Measurements from ENCODE around the gene PRDM15.

Gene PRDM15

GRCh38 chr21:41777951-41778815 lies 101.0 kb downstream of the PRDM15 start:
- no peak for DNase-seq

GRCh38 chr21:41776778-41777177 lies 102.4 kb downstream of the PRDM15 start:
- DNase-seq = no peak

DNA sequence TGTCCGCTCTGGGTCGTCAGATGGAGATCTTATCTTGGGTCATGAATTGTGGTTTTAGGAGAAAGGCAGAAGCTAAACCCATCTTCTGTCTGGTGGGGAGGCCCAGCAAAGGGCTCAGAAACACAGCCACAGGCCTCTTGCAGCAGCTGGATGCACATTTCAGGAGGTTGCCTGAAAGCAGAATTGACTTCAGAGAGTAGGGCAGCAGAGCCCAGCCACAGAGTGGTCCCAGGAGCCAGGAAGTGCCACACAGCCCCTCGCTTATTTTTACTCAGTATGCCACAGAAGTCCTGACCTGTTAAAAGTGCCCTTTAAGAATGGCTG lies 104.0 kb downstream of the PRDM15 start:
- DNase-seq = no peak

DNA sequence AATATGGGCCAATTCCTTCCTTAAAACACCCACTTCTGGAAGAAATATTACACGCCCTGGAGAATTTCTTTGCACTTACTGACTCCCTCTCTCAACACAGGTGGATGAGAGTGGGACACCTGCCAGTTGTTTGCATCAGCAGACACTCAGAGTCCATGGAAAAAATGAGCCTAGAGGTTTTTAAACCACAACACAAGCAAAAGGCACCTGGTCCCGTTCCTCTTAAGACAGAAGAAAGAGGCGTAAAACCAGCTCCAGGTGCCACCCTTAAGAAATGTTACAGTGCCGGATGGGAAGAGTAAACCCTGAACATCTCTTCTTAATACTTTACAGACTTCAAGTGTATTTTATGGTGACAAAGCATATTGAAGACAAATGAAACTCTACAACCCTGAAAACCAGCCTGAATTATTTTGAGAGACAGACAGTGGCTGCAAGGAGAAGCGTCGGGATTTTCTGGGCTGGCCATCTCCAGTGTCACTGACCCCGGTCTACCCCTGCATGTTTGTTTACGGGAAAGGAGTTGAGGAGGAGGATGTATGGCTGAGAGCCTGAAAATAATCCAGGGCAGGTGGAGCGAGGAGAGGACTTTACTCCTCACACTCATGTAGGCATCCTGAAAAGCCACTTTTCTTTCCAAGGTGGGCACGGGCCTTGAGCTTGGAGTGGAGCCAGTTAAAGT lies 104.5 kb downstream of the PRDM15 start:
- DNase-seq = no peak

- DNase-seq = no peak
These were observed 106.6 kb downstream of the PRDM15 start for GRCh38 chr21:41772351-41773080.

- DNase-seq = no peak
These were observed 107.6 kb downstream of the PRDM15 start for GRCh38 chr21:41771625-41771945.

DNA sequence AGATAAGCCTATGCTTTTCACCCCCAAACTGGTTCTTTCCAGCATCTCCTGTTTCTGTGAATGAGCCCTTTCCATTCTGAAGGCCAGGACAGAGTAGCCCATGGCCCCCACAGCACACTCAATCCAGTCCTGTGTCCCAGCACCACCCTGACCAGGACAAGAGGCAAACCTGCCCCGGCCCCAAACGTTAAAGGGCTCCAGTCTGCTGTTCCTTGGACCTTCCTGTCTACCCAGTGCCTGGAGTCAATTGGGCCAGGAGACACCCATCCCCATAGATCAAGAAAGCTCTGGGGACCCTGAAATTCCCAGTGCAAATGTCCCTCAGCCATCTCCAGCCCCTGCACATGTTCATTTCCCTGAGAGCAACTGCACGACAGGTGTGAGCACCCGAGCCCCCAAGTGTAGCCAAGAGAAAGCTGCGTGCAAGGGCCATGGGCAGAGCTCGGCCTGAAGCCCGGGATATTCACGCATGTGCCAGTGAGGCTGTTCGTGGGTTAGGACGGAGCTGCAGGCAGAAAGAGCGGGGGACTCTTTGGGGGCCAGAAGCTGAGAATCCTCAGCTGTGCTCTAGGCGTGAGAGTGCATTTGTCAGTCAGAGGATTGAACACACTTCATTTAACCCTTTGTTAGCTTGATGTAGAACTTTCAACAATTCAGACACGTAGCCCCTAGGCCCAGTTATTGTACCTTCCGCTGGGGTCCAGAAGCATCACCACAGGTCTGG lies 108.1 kb downstream of the PRDM15 start:
- no peak for DNase-seq

- no peak for DNase-seq
These were observed 109.2 kb downstream of the PRDM15 start for GRCh38 chr21:41769933-41770332.

- no peak for DNase-seq
These were observed 109.6 kb downstream of the PRDM15 start for GRCh38 chr21:41769521-41769920.

- DNase-seq = no peak
These were observed 110.0 kb downstream of the PRDM15 start for GRCh38 chr21:41769111-41769510.

DNA sequence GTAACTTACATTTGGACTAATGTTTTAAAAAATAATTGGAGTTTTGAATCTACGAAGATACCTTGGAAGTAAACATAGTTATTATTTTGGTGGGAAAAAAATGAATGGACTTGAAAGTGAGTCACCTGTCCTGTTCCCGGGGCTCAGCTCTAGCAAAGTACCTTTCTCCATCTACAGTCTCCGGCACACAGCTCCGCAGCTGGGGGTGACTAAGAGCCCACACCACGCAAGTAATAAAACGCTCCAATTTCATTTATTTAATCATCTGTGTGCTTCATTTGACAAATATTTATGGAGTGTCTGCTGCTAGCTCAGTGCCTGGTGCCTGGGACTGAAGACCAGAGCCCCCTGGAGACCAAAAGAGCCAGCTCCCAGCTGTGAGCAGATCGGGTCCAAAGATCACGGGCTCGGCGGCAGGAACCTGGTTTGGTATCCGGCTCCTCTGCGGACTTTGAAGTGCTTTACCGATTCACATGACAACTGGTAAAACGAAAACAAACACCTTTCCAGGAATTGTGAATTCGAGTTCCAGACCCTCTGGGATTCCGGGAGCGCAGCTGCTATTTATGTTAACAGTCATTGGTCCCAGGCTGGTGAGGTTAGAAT lies 110.6 kb downstream of the PRDM15 start:
- DNase-seq = peak in 4 of 6 experiments; percentile 15 to 35 (median 16)

- peak in 1 of 6 experiments; percentile 10 for DNase-seq
These were observed 111.3 kb downstream of the PRDM15 start for GRCh38 chr21:41767606-41768436.

GRCh38 chr21:41766883-41767605 lies 112.1 kb downstream of the PRDM15 start, which contains the start of gene RIPK4:
TSS of gene RIPK4 (minus strand) at chr21:41767052. CDS start at chr21:41767041, 11 bp downstream.
- peak; percentile 35 to 71 (median 64) for DNase-seq

DNA sequence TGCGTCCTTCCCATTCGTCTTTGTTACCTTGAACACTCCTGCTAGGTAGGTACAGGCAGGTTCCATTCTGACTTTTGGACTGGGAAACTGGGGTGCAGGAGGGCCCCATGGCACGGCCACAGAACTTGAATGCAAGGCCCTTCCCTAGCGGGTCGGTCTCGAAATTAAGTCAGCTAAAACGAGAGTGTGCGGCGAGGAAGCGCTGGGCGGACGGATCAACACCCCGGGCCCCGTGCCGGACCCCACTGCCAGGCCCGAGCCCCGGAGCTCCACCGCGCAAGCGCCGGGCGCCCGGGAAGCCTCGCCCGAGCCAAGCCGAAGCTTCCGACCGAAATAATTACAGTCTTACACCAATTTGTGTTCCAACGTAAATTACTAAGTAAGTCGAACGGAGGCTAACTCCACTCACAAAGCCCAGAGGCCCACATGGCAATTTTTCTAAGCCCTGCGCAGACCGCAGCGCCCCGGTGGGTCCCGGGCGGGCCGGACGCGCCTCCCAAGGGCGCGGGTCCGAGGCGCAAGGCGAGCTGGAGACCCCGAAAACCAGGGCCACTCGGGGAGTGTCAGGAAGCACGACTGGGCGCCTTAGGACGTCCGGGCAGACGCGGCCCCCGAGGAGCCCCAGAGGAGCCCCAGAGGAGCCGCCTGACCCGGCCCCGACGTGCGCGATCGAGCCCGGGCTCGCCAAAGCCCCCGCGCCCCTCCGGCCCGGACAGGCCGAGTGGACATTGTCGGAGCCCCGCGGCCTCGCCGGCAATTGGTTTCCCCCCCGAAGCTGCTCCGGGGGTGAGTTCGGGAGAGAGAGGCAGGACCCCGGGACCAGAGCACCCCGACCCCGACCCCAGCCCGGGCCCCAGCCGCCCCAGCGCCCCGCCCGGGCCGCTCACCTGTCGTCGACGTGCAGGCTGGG lies 112.9 kb downstream of the PRDM15 start:
- DNase-seq = peak in 1 of 6 experiments; percentile 8

DNA sequence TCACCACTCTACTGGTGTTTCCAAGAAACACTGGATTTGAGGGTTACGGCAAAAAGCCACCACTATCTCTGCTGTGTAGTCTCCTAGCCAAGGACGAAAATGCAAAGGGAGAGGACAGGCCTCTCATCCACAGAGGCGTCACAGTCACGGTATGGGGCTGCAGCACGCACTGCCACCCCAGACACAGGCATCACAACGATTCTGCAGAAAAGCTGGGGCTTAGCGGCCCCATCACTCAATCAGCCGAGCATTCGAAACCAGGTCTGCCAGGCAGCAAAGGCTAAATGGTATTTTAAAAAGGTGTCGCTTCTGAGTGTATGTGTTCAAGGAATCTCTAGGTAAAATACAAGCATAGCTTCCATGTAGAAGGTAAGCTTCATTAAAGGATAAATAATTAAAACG lies 113.7 kb downstream of the PRDM15 start:
- no peak for DNase-seq

GRCh38 chr21:41764558-41765419 lies 114.4 kb downstream of the PRDM15 start:
- no peak for DNase-seq

- DNase-seq = no peak
These were observed 115.1 kb downstream of the PRDM15 start for GRCh38 chr21:41763996-41764395.

DNA sequence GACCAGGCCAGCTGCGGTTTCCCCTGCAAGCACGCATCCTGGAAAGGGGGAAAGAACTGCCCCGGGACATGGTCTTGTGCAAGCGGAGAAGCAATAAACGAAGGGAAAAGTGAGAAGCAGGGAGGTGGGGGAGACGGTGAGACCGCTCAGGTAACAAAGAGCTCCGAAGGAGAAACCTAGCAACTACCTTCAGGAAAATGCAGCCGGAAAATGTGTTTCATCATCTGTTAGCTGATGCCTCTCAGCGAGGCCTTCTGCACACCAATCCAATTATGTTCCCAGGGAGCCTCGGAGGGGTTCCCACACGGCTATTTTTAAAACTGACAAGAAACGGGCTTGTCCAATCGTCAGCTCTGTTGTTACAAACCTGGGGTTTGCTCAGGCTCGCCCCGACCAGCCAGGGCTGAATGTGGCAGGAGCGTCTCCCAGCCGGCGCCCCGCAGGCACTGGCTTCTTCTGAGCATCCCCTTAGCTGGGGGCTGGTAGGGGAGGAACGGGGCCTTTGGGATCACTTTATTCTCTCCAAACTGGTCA lies 115.7 kb downstream of the PRDM15 start:
- no peak for DNase-seq

All from stimulated activated naive CD4-positive, alpha-beta T cell (primary cell).